MM.1S (cell line): Measurements from ENCODE around the gene SHMT2.

Experiments
- DNase-seq: peaks from one replicate; pipeline ENCODE4 v3.0.0-alpha.2; 2015
- H2AFZ ChIP-seq: fragments of 300-600 bp; sonication (generic); 2 replicates; pipeline ENCODE4 v1.6.0; 2016; ENCODE audit warnings: antibody characterized with exemption, low read length
- H3F3A ChIP-seq: fragments of 300-600 bp; sonication (generic); 2 replicates; pipeline ENCODE4 v1.6.1; 2016; ENCODE audit warnings: mild to moderate bottlenecking, antibody characterized with exemption, low read length, moderate library complexity, mixed read lengths; ENCODE audit not compliant: insufficient read depth
- H3K27ac ChIP-seq: fragments of 300-600 bp; sonication (generic); 2 replicates; pipeline ENCODE4 v1.5.1; 2016; ENCODE audit warnings: mild to moderate bottlenecking, low read length
- H3K27me3 ChIP-seq: fragments of 300-600 bp; sonication (generic); replicated peaks from 2 replicates; pipeline ENCODE4 v1.6.0; 2016; ENCODE audit warnings: low read length; ENCODE audit not compliant: insufficient read depth
- H3K36me3 ChIP-seq: fragments of 300-600 bp; sonication (generic); replicated peaks from 2 replicates; pipeline ENCODE4 v1.6.1; 2016; ENCODE audit warnings: mild to moderate bottlenecking, low read length, mixed read lengths; ENCODE audit not compliant: insufficient read depth
- H3K4me1 ChIP-seq: fragments of 300-600 bp; sonication (generic); 2 replicates; pipeline ENCODE4 v1.6.1; 2016; ENCODE audit warnings: low read length, mixed read lengths
- H3K4me2 ChIP-seq: fragments of 300-600 bp; sonication (generic); 2 replicates; pipeline ENCODE4 v1.6.0; 2016; ENCODE audit warnings: low read depth, low read length
- H3K4me3 ChIP-seq: fragments of 300-600 bp; sonication (generic); 2 replicates; pipeline ENCODE4 v1.5.1; 2016; ENCODE audit warnings: low read length, mixed read lengths
- H3K79me2 ChIP-seq: fragments of 300-600 bp; sonication (generic); 2 replicates; pipeline ENCODE4 v1.6.1; 2016; ENCODE audit warnings: mixed run types, low read length, mixed read lengths
- H3K9ac ChIP-seq: fragments of 300-600 bp; sonication (generic); 2 replicates; pipeline ENCODE4 v1.6.1; 2016; ENCODE audit warnings: low read length, mixed read lengths
- H3K9me2 ChIP-seq: fragments of 300-600 bp; sonication (generic); replicated peaks from 2 replicates; pipeline ENCODE4 v1.6.1; 2016; ENCODE audit warnings: mild to moderate bottlenecking, low read length, mixed read lengths; ENCODE audit not compliant: insufficient read depth
- H3K9me3 ChIP-seq: fragments of 300-600 bp; sonication (generic); replicated peaks from 2 replicates; pipeline ENCODE4 v1.6.1; 2016; ENCODE audit warnings: mild to moderate bottlenecking, low read length, mixed read lengths; ENCODE audit not compliant: insufficient read depth
- H4K20me1 ChIP-seq: fragments of 300-600 bp; sonication (generic); 2 replicates; pipeline ENCODE4 v1.6.1; 2016; ENCODE audit warnings: mild to moderate bottlenecking, low read length, moderate library complexity, mixed read lengths; ENCODE audit not compliant: insufficient read depth
- EZH2 ChIP-seq: fragments of 300-600 bp; sonication (generic); optimal IDR thresholded peaks from 2 replicates; pipeline ENCODE3; 2017; ENCODE audit warnings: low read depth, mild to moderate bottlenecking, antibody characterized with exemption, low read length, mixed read lengths
- EZH2phosphoT487 ChIP-seq: fragments of 300-600 bp; sonication (generic); IDR thresholded peaks from 2 replicates; pipeline ENCODE4 v1.6.1; 2018; ENCODE audit warnings: antibody characterized with exemption, low read length
- TF ChIP-seq, protein P1 (sequence below): fragments of 300-600 bp; sonication (generic); IDR thresholded peaks from 2 replicates; pipeline ENCODE4 v1.5.1; 2016; ENCODE audit warnings: antibody characterized with exemption, low read length, mixed read lengths

The SHMT2 gene

GRCh38 chr12:57185403-57185802 is 44.1 kb upstream of the SHMT2 start:
- DNase-seq: no peak
- Histone ChIP-seq H3K9me3 (no peaks in the 10 kb centered on the region), H3K36me3 (no peaks in the 10 kb centered on the region), H3K9me2 (no peaks in the 10 kb centered on the region), H3K27ac (no peak overlapping the region), H3K9ac (no peak overlapping the region), H3K4me2 (no peak overlapping the region), H3K4me3 (no peak overlapping the region), H2AFZ (no peak overlapping the region), H3F3A (no peaks in the 10 kb centered on the region), H3K27me3 (peaks cover 75% of the 10 kb centered on the region), H4K20me1 (no peaks in the 10 kb centered on the region), H3K4me1 (peaks cover 3% of the 10 kb centered on the region; the same call in 1 of the 2 replicates), H3K79me2 (no peaks in the 10 kb centered on the region)
- no peak for TF ChIP-seq EZH2
- TF ChIP-seq, protein P1, sequence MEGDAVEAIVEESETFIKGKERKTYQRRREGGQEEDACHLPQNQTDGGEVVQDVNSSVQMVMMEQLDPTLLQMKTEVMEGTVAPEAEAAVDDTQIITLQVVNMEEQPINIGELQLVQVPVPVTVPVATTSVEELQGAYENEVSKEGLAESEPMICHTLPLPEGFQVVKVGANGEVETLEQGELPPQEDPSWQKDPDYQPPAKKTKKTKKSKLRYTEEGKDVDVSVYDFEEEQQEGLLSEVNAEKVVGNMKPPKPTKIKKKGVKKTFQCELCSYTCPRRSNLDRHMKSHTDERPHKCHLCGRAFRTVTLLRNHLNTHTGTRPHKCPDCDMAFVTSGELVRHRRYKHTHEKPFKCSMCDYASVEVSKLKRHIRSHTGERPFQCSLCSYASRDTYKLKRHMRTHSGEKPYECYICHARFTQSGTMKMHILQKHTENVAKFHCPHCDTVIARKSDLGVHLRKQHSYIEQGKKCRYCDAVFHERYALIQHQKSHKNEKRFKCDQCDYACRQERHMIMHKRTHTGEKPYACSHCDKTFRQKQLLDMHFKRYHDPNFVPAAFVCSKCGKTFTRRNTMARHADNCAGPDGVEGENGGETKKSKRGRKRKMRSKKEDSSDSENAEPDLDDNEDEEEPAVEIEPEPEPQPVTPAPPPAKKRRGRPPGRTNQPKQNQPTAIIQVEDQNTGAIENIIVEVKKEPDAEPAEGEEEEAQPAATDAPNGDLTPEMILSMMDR: no peak

GRCh38 chr12:57185906-57186508 is 43.5 kb upstream of the SHMT2 start:
- Histone ChIP-seq H4K20me1 (no peaks in the 10 kb centered on the region), H3K9me3 (no peaks in the 10 kb centered on the region), H3K27ac (no peak overlapping the region), H3K4me3 (no peak overlapping the region), H3K9me2 (no peaks in the 10 kb centered on the region), H3K4me2 (no peak overlapping the region), H3F3A (no peaks in the 10 kb centered on the region), H2AFZ (no peak overlapping the region), H3K27me3 (peaks cover 69% of the 10 kb centered on the region), H3K9ac (no peak overlapping the region), H3K36me3 (no peaks in the 10 kb centered on the region), H3K79me2 (no peaks in the 10 kb centered on the region), H3K4me1 (peaks cover 3% of the 10 kb centered on the region; the same call in 1 of the 2 replicates)
- DNase-seq: no peak
- TF ChIP-seq, protein P1: no peak
- TF ChIP-seq EZH2phosphoT487: no peak
- TF ChIP-seq EZH2: no peak

GRCh38 chr12:57187222-57188089 is 42.1 kb upstream of the SHMT2 start:
- Histone ChIP-seq H3K9me3 (no peaks in the 10 kb centered on the region), H3K27me3 (peaks cover 65% of the 10 kb centered on the region), H2AFZ (no peak overlapping the region), H3F3A (no peaks in the 10 kb centered on the region), H4K20me1 (no peaks in the 10 kb centered on the region), H3K4me2 (no peak overlapping the region), H3K79me2 (no peaks in the 10 kb centered on the region), H3K4me1 (peaks cover 3% of the 10 kb centered on the region; the same call in 1 of the 2 replicates), H3K36me3 (no peaks in the 10 kb centered on the region), H3K9ac (no peak overlapping the region), H3K9me2 (no peaks in the 10 kb centered on the region), H3K27ac (no peak overlapping the region), H3K4me3 (no peak overlapping the region)
- no peak for DNase-seq
- TF ChIP-seq EZH2: no peak
- TF ChIP-seq, protein P1: no peak
